Measurements from ENCODE around the gene FAM50B. TPM values are rescaled to one million over a fixed set of nuclear protein-coding genes. Genes with fewer than 3 reads are reported as not detected.

FAM50B gene
- total and polyA plus RNA-seq, 2 of the 4 experiments (the other 2 are of a cell fraction): 4.1 to 7.4 TPM

- Histone ChIP-seq H2AK9ac (replicated peaks; ENCODE audit: low read depth, low read length, poor library complexity) (no peak overlapping the region), H2BK5ac (ENCODE audit: low read depth, low read length, poor library complexity, severe bottlenecking) (no peak overlapping the region), H3K27ac (ENCODE audit: insufficient read depth, low read length) (no peak overlapping the region), H4K5ac (ENCODE audit: low read depth, low read length) (no peak overlapping the region), H3K9me1 (ENCODE audit: insufficient read depth, low read length) (no peaks in the 10 kb centered on the region), H3K36me3 (ENCODE audit: control insufficient read depth, insufficient read depth, low read length) (no peaks in the 10 kb centered on the region), H3K4me3 (ENCODE audit: insufficient read depth, low read depth, low read length) (no peak overlapping the region), H3K56ac (ENCODE audit: extremely low read depth, insufficient read depth, low read length) (no peak overlapping the region), H3K4me2 (ENCODE audit: low read depth, low read length) (no peak overlapping the region), H3K14ac (replicated peaks; ENCODE audit: low read depth, low read length) (no peak overlapping the region), H3K18ac (ENCODE audit: low read depth, low read length) (no peak overlapping the region), H4K91ac (ENCODE audit: insufficient read depth, low read depth, low read length) (no peak overlapping the region), H3K4me1 (ENCODE audit: control insufficient read depth, insufficient read depth, low read length) (no peaks in the 10 kb centered on the region), H4K8ac (ENCODE audit: low read depth in 2 of 2, low read length in 2 of 2) (no peak overlapping the region), H2BK15ac (ENCODE audit: low read depth, low read length) (no peak overlapping the region), H4K20me1 (ENCODE audit: insufficient read depth, low read length) (no peaks in the 10 kb centered on the region), H2AFZ (replicated peaks; ENCODE audit: low read length, poor library complexity) (no peak overlapping the region), H2AK5ac (ENCODE audit: low read depth, low read length) (no peak overlapping the region), H3K4ac (ENCODE audit: low read depth, low read length) (no peak overlapping the region), H3K9me3 (ENCODE audit: control insufficient read depth, insufficient read depth, low read length) (no peaks in the 10 kb centered on the region), H2BK120ac (ENCODE audit: low read depth, low read length) (no peak overlapping the region), H2BK20ac (ENCODE audit: low read depth, low read length) (no peak overlapping the region), H3K79me1 (ENCODE audit: low read depth in 1 of 2, low read length in 2 of 2) (no peaks in the 10 kb centered on the region), H3K27me3 (ENCODE audit: control insufficient read depth, insufficient read depth, low read length) (0 out of 2 replicates have a peak, but pooled peaks cover 4% of the 10 kb centered on the region), H3K23ac (ENCODE audit: low read depth, low read length) (no peak overlapping the region), H3K9ac (ENCODE audit: low read depth, low read length) (no peak overlapping the region)
- no TSS peak for BruUV-seq (replicated peaks)
- TF ChIP-seq BHLHE40 (IDR thresholded peaks at IDR 0.05; ENCODE audit: low read depth, low read length): no peak
- TF ChIP-seq, protein P1, sequence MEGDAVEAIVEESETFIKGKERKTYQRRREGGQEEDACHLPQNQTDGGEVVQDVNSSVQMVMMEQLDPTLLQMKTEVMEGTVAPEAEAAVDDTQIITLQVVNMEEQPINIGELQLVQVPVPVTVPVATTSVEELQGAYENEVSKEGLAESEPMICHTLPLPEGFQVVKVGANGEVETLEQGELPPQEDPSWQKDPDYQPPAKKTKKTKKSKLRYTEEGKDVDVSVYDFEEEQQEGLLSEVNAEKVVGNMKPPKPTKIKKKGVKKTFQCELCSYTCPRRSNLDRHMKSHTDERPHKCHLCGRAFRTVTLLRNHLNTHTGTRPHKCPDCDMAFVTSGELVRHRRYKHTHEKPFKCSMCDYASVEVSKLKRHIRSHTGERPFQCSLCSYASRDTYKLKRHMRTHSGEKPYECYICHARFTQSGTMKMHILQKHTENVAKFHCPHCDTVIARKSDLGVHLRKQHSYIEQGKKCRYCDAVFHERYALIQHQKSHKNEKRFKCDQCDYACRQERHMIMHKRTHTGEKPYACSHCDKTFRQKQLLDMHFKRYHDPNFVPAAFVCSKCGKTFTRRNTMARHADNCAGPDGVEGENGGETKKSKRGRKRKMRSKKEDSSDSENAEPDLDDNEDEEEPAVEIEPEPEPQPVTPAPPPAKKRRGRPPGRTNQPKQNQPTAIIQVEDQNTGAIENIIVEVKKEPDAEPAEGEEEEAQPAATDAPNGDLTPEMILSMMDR (conservative IDR thresholded peaks at IDR 0.05; ENCODE audit: low read depth, low read length): no peak
- TF ChIP-seq, protein P2, sequence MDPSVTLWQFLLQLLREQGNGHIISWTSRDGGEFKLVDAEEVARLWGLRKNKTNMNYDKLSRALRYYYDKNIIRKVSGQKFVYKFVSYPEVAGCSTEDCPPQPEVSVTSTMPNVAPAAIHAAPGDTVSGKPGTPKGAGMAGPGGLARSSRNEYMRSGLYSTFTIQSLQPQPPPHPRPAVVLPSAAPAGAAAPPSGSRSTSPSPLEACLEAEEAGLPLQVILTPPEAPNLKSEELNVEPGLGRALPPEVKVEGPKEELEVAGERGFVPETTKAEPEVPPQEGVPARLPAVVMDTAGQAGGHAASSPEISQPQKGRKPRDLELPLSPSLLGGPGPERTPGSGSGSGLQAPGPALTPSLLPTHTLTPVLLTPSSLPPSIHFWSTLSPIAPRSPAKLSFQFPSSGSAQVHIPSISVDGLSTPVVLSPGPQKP (IDR thresholded peaks at IDR 0.05; ENCODE audit: borderline replicate concordance, low read depth, low read length): no peak
- no peak for TF ChIP-seq POLR2A (IDR thresholded peaks at IDR 0.05; ENCODE audit: low read depth, low read length)
- no peak for TF ChIP-seq CEBPB (IDR thresholded peaks at IDR 0.05; ENCODE audit: low read depth, low read length)
- TF ChIP-seq USF2 (IDR thresholded peaks at IDR 0.05; ENCODE audit: low read depth, low read length): no peak
- no peak for TF ChIP-seq RCOR1 (IDR thresholded peaks at IDR 0.05; ENCODE audit: insufficient replicate concordance, low read length)
- no peak for TF ChIP-seq RAD21 (IDR thresholded peaks at IDR 0.05; ENCODE audit: low read length)
- TF ChIP-seq CHD1 (IDR thresholded peaks at IDR 0.05; ENCODE audit: low read depth, low read length): no peak
- TF ChIP-seq MXI1 (IDR thresholded peaks at IDR 0.05; ENCODE audit: borderline replicate concordance, low read depth, low read length): no peak
- TF ChIP-seq MAZ (IDR thresholded peaks at IDR 0.05; ENCODE audit: borderline replicate concordance, low read depth, low read length): no peak
- TF ChIP-seq FOS (IDR thresholded peaks at IDR 0.05; ENCODE audit: low read depth, low read length): no peak
- TF ChIP-seq MAFK (IDR thresholded peaks at IDR 0.05; ENCODE audit: low read depth, low read length): no peak
- TF ChIP-seq RFX5 (IDR thresholded peaks at IDR 0.05; ENCODE audit: low read depth, low read length): no peak
- no peak for TF ChIP-seq NFE2L2 (IDR thresholded peaks at IDR 0.05; ENCODE audit: low read depth, low read length)
- TF ChIP-seq SMC3 (IDR thresholded peaks at IDR 0.05; ENCODE audit: low read depth, low read length): no peak
- dilution Hi-C loops (cut with HindIII; ENCODE audit: low sequenced_read_pairs, unreplicated experiment) (no loop called here), in situ Hi-C loops (cut with MboI; ENCODE audit: low sequenced_read_pairs) (no loop called here), intact Hi-C loops (cut with micrococcal nuclease) (no loop called here)
- no CpG with 5 or more reads among the region's 1 CpG for whole genome bisulfite sequencing, 2 experiments (ENCODE audit: extremely low coverage in 2 of 2, insufficient read length in 1 of 2)
- ATAC-seq (ENCODE audit: low read depth) (no peak), DNase-seq (no peak)
- CTCF ChIA-PET: no interaction called here
- POLR2A ChIA-PET (ENCODE audit: unreplicated experiment): no interaction called here
Measured at GRCh38 chr6:3859878-3860552, 10.8 kb downstream of the FAM50B start.

Data from IMR-90 (cell line).